NT2/D1 (cell line): ENCODE measurements around the gene KIAA1328.

ENCODE experiments used
- SUZ12 ChIP-seq: IDR thresholded peaks from 2 replicates; pipeline ENCODE4 v1.6.1; 2011; ENCODE audit not compliant: insufficient read length, insufficient read depth; ENCODE audit errors: extremely low read depth
- YY1 ChIP-seq: IDR thresholded peaks from 2 replicates; pipeline ENCODE4 v1.6.1; 2011; ENCODE audit not compliant: insufficient read length, insufficient read depth
- ZNF274 ChIP-seq: IDR thresholded peaks from 2 replicates; pipeline ENCODE4 v1.6.1; 2011; ENCODE audit warnings: mild to moderate bottlenecking, low read depth, low read length

- TF ChIP-seq SUZ12 (no peak), YY1 (no peak), ZNF274 (no peak)
Observed at GRCh38 chr18:36829362-36830157, 633 bp downstream of the KIAA1328 start.
